ENCODE results near the gene MIGA2. TPM values are rescaled to one million over a fixed set of nuclear protein-coding genes. Genes with fewer than 3 reads are reported as not detected.

The MIGA2 gene
- total and polyA plus RNA-seq, 2 experiments from 2014 or later, result 19.3 to 47.8 TPM

DNA sequence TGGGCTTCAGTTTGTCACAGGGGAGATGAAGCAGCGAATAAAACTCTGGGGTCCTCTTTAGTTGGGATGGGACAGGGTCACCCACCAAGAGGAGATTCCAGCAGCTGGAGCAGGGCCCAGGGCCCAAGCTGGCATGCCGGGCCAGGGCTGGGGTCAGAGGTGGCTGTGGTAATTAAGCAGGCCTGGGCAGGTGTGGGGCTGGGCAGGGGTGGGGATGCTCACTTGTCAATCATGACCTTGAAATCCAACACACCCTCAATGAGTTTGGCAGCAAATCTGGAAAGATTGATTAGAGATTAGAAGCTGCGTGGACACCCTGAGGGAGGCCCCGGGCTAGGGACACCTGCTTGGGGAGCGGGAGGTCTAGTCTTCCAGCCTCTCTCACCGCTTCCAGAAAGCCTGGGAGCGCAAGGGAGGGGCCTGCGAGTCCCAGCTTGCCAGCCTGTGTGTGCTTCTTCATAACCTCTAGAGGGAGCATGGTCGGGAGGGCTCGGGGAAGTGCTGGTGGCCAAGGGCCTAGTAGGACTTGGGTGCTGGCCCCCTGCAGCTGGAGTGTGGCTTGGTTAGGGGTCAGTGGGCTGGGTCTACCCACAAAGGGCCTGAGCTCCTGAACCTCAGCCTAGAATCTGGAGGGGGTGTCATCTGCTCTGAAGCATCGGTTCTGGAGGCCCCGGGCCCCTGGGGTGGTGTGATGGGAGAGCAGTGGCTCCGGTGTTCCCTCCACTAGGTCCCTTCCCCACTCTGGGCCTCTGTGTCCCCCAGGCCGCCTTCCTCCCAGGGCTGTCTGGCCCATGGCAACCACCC is 66.6 kb downstream of the MIGA2 start:
- Mint-ChIP-seq H3K27ac (no peak overlapping the region), H3K4me1 (peaks cover 4% of the 10 kb centered on the region; the same call in 2 of the 3 replicates), H3K27me3 (ENCODE audit: insufficient read depth, low read depth, poor library complexity) (peaks cover 13% of the 10 kb centered on the region), H3K4me3 (no peak overlapping the region), H3K36me3 (ENCODE audit: low read depth) (no peaks in the 10 kb centered on the region; the same call in 2 of the 3 replicates), H3K9me3 (no peaks in the 10 kb centered on the region)
- H3K27ac ChIP-seq (ENCODE audit: low read depth), result no peak overlapping the region
- H4K20me1 ChIP-seq (replicated peaks; ENCODE audit: insufficient read depth), result no peaks in the 10 kb centered on the region
- H3K27me3 ChIP-seq (ENCODE audit: insufficient read depth), result no peaks in the 10 kb centered on the region
- H3K4me3 ChIP-seq, result no peak overlapping the region
- H3K79me2 ChIP-seq (replicated peaks; ENCODE audit: insufficient read depth), result no peaks in the 10 kb centered on the region
- DNase-seq (ENCODE audit: low spot score), result peak; percentile 91
- H3K4me1 ChIP-seq (ENCODE audit: insufficient read depth), result peaks cover 4% of the 10 kb centered on the region; the same call in 1 of the 2 replicates
- peak overlapping the region; percentile 31; the same call in 1 of the 2 replicates for H3K4me2 ChIP-seq
- TF ChIP-seq JUNB (IDR thresholded peaks at IDR 0.05; ENCODE audit: unreplicated experiment) (no peak), STAT1 (IDR thresholded peaks at IDR 0.05; ENCODE audit: unreplicated experiment) (no peak), POLR2AphosphoS5 (IDR thresholded peaks at IDR 0.05; ENCODE audit: low read depth) (no peak)
- TF ChIP-seq, protein P1, sequence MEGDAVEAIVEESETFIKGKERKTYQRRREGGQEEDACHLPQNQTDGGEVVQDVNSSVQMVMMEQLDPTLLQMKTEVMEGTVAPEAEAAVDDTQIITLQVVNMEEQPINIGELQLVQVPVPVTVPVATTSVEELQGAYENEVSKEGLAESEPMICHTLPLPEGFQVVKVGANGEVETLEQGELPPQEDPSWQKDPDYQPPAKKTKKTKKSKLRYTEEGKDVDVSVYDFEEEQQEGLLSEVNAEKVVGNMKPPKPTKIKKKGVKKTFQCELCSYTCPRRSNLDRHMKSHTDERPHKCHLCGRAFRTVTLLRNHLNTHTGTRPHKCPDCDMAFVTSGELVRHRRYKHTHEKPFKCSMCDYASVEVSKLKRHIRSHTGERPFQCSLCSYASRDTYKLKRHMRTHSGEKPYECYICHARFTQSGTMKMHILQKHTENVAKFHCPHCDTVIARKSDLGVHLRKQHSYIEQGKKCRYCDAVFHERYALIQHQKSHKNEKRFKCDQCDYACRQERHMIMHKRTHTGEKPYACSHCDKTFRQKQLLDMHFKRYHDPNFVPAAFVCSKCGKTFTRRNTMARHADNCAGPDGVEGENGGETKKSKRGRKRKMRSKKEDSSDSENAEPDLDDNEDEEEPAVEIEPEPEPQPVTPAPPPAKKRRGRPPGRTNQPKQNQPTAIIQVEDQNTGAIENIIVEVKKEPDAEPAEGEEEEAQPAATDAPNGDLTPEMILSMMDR (conservative IDR thresholded peaks at IDR 0.05; ENCODE audit: low read depth in 2 of 2), result peak; percentile 74 to 79
- TF ChIP-seq, protein P2, sequence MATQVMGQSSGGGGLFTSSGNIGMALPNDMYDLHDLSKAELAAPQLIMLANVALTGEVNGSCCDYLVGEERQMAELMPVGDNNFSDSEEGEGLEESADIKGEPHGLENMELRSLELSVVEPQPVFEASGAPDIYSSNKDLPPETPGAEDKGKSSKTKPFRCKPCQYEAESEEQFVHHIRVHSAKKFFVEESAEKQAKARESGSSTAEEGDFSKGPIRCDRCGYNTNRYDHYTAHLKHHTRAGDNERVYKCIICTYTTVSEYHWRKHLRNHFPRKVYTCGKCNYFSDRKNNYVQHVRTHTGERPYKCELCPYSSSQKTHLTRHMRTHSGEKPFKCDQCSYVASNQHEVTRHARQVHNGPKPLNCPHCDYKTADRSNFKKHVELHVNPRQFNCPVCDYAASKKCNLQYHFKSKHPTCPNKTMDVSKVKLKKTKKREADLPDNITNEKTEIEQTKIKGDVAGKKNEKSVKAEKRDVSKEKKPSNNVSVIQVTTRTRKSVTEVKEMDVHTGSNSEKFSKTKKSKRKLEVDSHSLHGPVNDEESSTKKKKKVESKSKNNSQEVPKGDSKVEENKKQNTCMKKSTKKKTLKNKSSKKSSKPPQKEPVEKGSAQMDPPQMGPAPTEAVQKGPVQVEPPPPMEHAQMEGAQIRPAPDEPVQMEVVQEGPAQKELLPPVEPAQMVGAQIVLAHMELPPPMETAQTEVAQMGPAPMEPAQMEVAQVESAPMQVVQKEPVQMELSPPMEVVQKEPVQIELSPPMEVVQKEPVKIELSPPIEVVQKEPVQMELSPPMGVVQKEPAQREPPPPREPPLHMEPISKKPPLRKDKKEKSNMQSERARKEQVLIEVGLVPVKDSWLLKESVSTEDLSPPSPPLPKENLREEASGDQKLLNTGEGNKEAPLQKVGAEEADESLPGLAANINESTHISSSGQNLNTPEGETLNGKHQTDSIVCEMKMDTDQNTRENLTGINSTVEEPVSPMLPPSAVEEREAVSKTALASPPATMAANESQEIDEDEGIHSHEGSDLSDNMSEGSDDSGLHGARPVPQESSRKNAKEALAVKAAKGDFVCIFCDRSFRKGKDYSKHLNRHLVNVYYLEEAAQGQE (IDR thresholded peaks at IDR 0.05; ENCODE audit: unreplicated experiment), result no peak
- H3K36me3 ChIP-seq (ENCODE audit: insufficient read depth), result no peaks in the 10 kb centered on the region
- no peaks in the 10 kb centered on the region for H3K9me2 ChIP-seq (ENCODE audit: insufficient read depth)
- ATAC-seq, result peak; percentile 94
- H3F3A ChIP-seq (replicated peaks; ENCODE audit: low read depth), result no peaks in the 10 kb centered on the region
- H2AFZ ChIP-seq, result no peak overlapping the region

DNA sequence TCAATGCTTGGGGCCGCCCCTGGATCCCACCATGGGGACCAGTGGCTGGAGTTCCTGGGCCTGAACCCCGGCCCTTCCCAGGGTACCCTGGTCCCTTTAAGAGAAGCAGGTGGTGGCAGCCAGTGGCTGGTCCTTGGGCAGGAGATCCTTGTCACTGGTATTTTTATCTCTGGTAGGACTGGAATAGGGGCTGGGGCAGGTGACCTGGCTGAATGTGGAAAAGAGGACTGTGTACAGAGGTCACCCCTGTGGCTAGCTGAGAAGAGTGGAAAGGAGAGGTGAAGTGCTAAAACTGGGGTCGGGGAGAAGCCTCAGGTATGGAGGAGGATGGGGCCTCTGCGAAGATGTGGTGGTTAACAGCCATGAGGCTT is 67.2 kb downstream of the MIGA2 start:
- no peak overlapping the region for H2AFZ ChIP-seq
- H3K36me3 ChIP-seq (ENCODE audit: insufficient read depth), result no peaks in the 10 kb centered on the region
- no peak overlapping the region for H3K4me3 ChIP-seq
- Mint-ChIP-seq H3K27me3 (ENCODE audit: insufficient read depth, low read depth, poor library complexity) (peaks cover 13% of the 10 kb centered on the region), H3K4me1 (peaks cover 4% of the 10 kb centered on the region; the same call in 2 of the 3 replicates), H3K4me3 (no peak overlapping the region), H3K36me3 (ENCODE audit: low read depth) (no peaks in the 10 kb centered on the region; the same call in 2 of the 3 replicates), H3K9me3 (no peaks in the 10 kb centered on the region), H3K27ac (no peak overlapping the region; the same call in 1 of the 2 replicates)
- peaks cover 4% of the 10 kb centered on the region; the same call in 1 of the 2 replicates for H3K4me1 ChIP-seq (ENCODE audit: insufficient read depth)
- H3K4me2 ChIP-seq, result no peak overlapping the region
- ATAC-seq, result no peak
- H3K9me2 ChIP-seq (ENCODE audit: insufficient read depth), result no peaks in the 10 kb centered on the region
- H3K79me2 ChIP-seq (replicated peaks; ENCODE audit: insufficient read depth), result no peaks in the 10 kb centered on the region
- H3F3A ChIP-seq (replicated peaks; ENCODE audit: low read depth), result no peaks in the 10 kb centered on the region
- no peaks in the 10 kb centered on the region for H3K27me3 ChIP-seq (ENCODE audit: insufficient read depth)
- no peaks in the 10 kb centered on the region for H4K20me1 ChIP-seq (replicated peaks; ENCODE audit: insufficient read depth)
- no peak overlapping the region for H3K27ac ChIP-seq (ENCODE audit: low read depth)
- DNase-seq (ENCODE audit: low spot score), result no peak
- TF ChIP-seq, protein P2 (IDR thresholded peaks at IDR 0.05; ENCODE audit: unreplicated experiment), result no peak
